Endothelial cell (in vitro differentiated cells): ENCODE data around the gene UTS2. TPM values are rescaled to one million over a fixed set of nuclear protein-coding genes. Genes with fewer than 3 reads are reported as not detected.

ENCODE experiments used
- DNase-seq: peaks from one replicate; pipeline ENCODE4 v3.0.0; 2021; ENCODE audit warnings: low spot score
- H3K27ac Mint-ChIP-seq: one replicate; pipeline ENCODE4 v1.8.0; 2021; ENCODE audit warnings: mixed read lengths, inconsistent platforms; ENCODE audit not compliant: unreplicated experiment
- H3K27me3 Mint-ChIP-seq: one replicate; pipeline ENCODE4 v1.8.0; 2021; ENCODE audit warnings: mild to moderate bottlenecking, moderate library complexity, mixed read lengths, inconsistent platforms; ENCODE audit not compliant: unreplicated experiment
- H3K36me3 Mint-ChIP-seq: one replicate; pipeline ENCODE4 v1.8.0; 2021; ENCODE audit warnings: mild to moderate bottlenecking, low read depth, mixed read lengths, inconsistent platforms; ENCODE audit not compliant: unreplicated experiment
- H3K4me1 Mint-ChIP-seq: one replicate; pipeline ENCODE4 v1.8.0; 2021; ENCODE audit warnings: mild to moderate bottlenecking, mixed read lengths, inconsistent platforms; ENCODE audit not compliant: unreplicated experiment
- H3K4me3 Mint-ChIP-seq: one replicate; pipeline ENCODE4 v1.8.0; 2021; ENCODE audit warnings: mild to moderate bottlenecking, mixed read lengths, inconsistent platforms; ENCODE audit not compliant: unreplicated experiment
- H3K9me3 Mint-ChIP-seq: one replicate; pipeline ENCODE4 v1.8.0; 2021; ENCODE audit warnings: mixed read lengths, inconsistent platforms; ENCODE audit not compliant: unreplicated experiment
- total RNA-seq: library from RNA; stranded (reverse); fragmentation: NEBNext Ultra II Directional; extraction: Animal tissue kit (Norgen Biotek cat#: 25700); gene quantifications from one replicate; pipeline ENCODE4 v1.2.1, GENCODE V29; 2021; ENCODE audit not compliant: unreplicated experiment
- TF ChIP-seq, protein P1 (sequence below): fragments of 200-600 bp; sonication (generic); IDR thresholded peaks from one replicate; pipeline ENCODE4 v1.5.0; 2021; ENCODE audit warnings: antibody characterized with exemption; ENCODE audit not compliant: unreplicated experiment

UTS2 gene
- total RNA-seq, 1 donor from 2014 or later = not detected

GRCh38 chr1:7842517-7842916 is 10.3 kb downstream of the UTS2 start:
- no peak for DNase-seq
- Mint-ChIP-seq H3K4me1 (no peaks in the 10 kb centered on the region), H3K27ac (no peak overlapping the region), H3K4me3 (no peak overlapping the region), H3K9me3 (peaks cover 1% of the 10 kb centered on the region), H3K36me3 (peaks cover 23% of the 10 kb centered on the region), H3K27me3 (peaks cover under 1% of the 10 kb centered on the region)
- TF ChIP-seq, protein P1, sequence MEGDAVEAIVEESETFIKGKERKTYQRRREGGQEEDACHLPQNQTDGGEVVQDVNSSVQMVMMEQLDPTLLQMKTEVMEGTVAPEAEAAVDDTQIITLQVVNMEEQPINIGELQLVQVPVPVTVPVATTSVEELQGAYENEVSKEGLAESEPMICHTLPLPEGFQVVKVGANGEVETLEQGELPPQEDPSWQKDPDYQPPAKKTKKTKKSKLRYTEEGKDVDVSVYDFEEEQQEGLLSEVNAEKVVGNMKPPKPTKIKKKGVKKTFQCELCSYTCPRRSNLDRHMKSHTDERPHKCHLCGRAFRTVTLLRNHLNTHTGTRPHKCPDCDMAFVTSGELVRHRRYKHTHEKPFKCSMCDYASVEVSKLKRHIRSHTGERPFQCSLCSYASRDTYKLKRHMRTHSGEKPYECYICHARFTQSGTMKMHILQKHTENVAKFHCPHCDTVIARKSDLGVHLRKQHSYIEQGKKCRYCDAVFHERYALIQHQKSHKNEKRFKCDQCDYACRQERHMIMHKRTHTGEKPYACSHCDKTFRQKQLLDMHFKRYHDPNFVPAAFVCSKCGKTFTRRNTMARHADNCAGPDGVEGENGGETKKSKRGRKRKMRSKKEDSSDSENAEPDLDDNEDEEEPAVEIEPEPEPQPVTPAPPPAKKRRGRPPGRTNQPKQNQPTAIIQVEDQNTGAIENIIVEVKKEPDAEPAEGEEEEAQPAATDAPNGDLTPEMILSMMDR = no peak

DNA sequence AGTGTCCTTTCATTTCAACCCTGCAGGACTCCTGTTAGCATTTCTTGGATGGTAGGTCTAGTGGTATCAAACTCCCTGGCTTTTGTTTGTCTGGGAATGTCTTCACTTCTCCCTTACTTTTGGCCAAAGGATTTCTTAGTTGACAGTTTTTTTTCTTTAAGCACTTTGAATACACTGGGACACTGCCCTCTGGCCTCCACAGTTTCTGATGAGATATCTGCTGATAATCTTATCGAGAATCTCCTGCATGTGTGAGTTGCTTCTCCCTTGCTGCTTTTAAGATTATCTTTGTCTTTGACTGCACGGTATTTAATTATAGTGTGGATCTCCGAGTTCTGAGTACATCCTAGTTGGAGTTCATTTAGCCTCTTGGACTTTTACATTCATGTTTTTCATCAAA is 13.3 kb downstream of the UTS2 start:
- H3K27ac Mint-ChIP-seq = no peak overlapping the region
- TF ChIP-seq, protein P1 = no peak
- H3K27me3 Mint-ChIP-seq = no peaks in the 10 kb centered on the region
- peaks cover 3% of the 10 kb centered on the region for H3K9me3 Mint-ChIP-seq
- no peak overlapping the region for H3K4me3 Mint-ChIP-seq
- no peaks in the 10 kb centered on the region for H3K4me1 Mint-ChIP-seq
- no peak for DNase-seq
- H3K36me3 Mint-ChIP-seq = peaks cover 31% of the 10 kb centered on the region

GRCh38 chr1:7838714-7839113 is 14.2 kb downstream of the UTS2 start:
- Mint-ChIP-seq H3K27me3 (no peaks in the 10 kb centered on the region), H3K27ac (no peak overlapping the region), H3K36me3 (peaks cover 31% of the 10 kb centered on the region), H3K9me3 (peaks cover 3% of the 10 kb centered on the region), H3K4me3 (no peak overlapping the region), H3K4me1 (no peaks in the 10 kb centered on the region)
- TF ChIP-seq, protein P1 = no peak
- no peak for DNase-seq

GRCh38 chr1:7833035-7833434 is 19.8 kb downstream of the UTS2 start:
- Mint-ChIP-seq H3K36me3 (peaks cover 13% of the 10 kb centered on the region), H3K9me3 (peaks cover 3% of the 10 kb centered on the region), H3K27ac (no peak overlapping the region), H3K4me3 (no peak overlapping the region), H3K27me3 (no peaks in the 10 kb centered on the region), H3K4me1 (peaks cover 3% of the 10 kb centered on the region)
- no peak for DNase-seq
- TF ChIP-seq, protein P1 = no peak

DNA sequence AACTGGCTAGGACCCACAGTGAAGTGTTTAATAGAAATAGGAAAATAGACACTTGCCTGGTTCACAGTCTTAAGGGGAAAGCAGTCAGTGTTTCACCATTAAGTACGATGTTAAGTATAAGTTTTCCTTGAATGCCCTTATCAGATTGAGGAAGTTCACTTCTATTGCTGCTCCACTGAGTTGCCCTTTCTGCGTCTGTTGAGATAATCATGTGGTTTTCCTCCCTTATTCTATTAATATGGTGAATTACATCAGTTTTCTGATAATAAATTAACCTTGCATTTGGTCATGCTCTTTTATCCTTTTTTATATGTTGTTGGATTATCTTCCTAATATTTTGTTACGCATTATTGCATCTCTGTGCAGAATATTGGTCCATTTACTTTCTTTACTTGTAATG is 21.4 kb downstream of the UTS2 start:
- H3K27ac Mint-ChIP-seq = no peak overlapping the region
- H3K36me3 Mint-ChIP-seq = peaks cover 5% of the 10 kb centered on the region
- no peaks in the 10 kb centered on the region for H3K27me3 Mint-ChIP-seq
- H3K4me3 Mint-ChIP-seq = no peak overlapping the region
- H3K4me1 Mint-ChIP-seq = peaks cover 9% of the 10 kb centered on the region
- no peaks in the 10 kb centered on the region for H3K9me3 Mint-ChIP-seq
- TF ChIP-seq, protein P1 = no peak
- DNase-seq = no peak
